DMS53 (cell line): ENCODE measurements around the gene ROBO3.

ENCODE experiments used
- DNase-seq: peaks from one replicate; lab custom pipeline; 2025; lab: John Stamatoyannopoulos, UW

Gene ROBO3

GRCh38 chr11:124875943-124876817 is 10.9 kb downstream of the ROBO3 start:
- DNase-seq, result peak; percentile 92

GRCh38 chr11:124876818-124877630 is 11.8 kb downstream of the ROBO3 start:
- no peak for DNase-seq

GRCh38 chr11:124877631-124877909 is 12.3 kb downstream of the ROBO3 start:
- peak; percentile 8 for DNase-seq

- no peak for DNase-seq
Measured at GRCh38 chr11:124877910-124878758, 12.9 kb downstream of the ROBO3 start.

- no peak for DNase-seq
Measured at GRCh38 chr11:124878759-124879492, 13.7 kb downstream of the ROBO3 start.

- no peak for DNase-seq
Measured at GRCh38 chr11:124879493-124880289, 14.5 kb downstream of the ROBO3 start.

- DNase-seq, result no peak
Measured at GRCh38 chr11:124880290-124880611, 15.0 kb downstream of the ROBO3 start.

- no peak for DNase-seq
Measured at GRCh38 chr11:124880958-124881357, 15.7 kb downstream of the ROBO3 start.

GRCh38 chr11:124882339-124883071 is 17.3 kb downstream of the ROBO3 start:
- DNase-seq, result no peak

GRCh38 chr11:124884340-124884739 is 19.1 kb downstream of the ROBO3 start:
- no peak for DNase-seq

- DNase-seq, result no peak
Measured at GRCh38 chr11:124884869-124885479, 19.7 kb downstream of the ROBO3 start.

GRCh38 chr11:124886476-124886875 is 21.2 kb downstream of the ROBO3 start:
- no peak for DNase-seq

GRCh38 chr11:124886978-124887666 is 21.9 kb downstream of the ROBO3 start:
- no peak for DNase-seq

GRCh38 chr11:124887667-124888013 is 22.4 kb downstream of the ROBO3 start:
- DNase-seq, result no peak

GRCh38 chr11:124889191-124890091 is 24.2 kb downstream of the ROBO3 start:
- DNase-seq, result no peak

- no peak for DNase-seq
Measured at GRCh38 chr11:124890151-124890550, 24.9 kb downstream of the ROBO3 start.

- no peak for DNase-seq
Measured at GRCh38 chr11:124890683-124891372, 25.6 kb downstream of the ROBO3 start.
